ENCODE results near the gene ITGB8.

ITGB8 gene

DNA sequence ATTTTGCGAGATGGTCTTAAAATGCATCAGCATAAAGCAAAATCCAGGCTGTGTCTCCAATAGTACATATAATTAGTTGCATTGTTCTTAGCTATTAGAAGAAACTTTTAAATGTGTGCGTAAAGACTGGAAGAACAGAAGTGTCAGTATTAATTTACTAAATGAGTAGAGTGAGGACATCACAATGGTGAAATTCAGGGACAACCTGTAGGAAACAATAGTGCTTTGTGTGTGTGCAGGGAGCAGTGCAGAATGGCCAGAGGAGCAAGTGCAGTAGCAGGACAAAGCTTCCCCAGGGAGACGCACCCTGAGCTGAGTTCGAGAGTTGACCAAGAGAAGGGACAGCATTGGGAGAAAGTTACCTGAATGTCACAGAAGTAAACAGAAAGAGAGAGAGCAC is 13.7 kb downstream of the ITGB8 start:
- H2AFZ ChIP-seq (ENCODE audit: low read depth): no peak overlapping the region
- peaks cover 84% of the 10 kb centered on the region for H3K79me2 ChIP-seq (ENCODE audit: insufficient read depth, low read depth)
- 0 out of 2 replicates have a peak, but pooled peaks cover 3% of the 10 kb centered on the region for H3K36me3 ChIP-seq (ENCODE audit: insufficient read depth)
- H3K4me3 ChIP-seq (IDR thresholded peaks at IDR 0.05; ENCODE audit: insufficient read depth, low read depth, low read length): no peak overlapping the region
- no peak overlapping the region for H3K9ac ChIP-seq
- no peak overlapping the region for H3K27ac ChIP-seq
- no peak overlapping the region for H3K4me2 ChIP-seq
- H4K20me1 ChIP-seq (ENCODE audit: insufficient read depth): peaks cover 8% of the 10 kb centered on the region; the same call in 1 of the 2 replicates
- TF ChIP-seq CTCF (conservative IDR thresholded peaks at IDR 0.05; ENCODE audit: low read depth, low read length): no peak
- no peaks in the 10 kb centered on the region for H3K27me3 ChIP-seq (ENCODE audit: insufficient read depth, low read depth)
- H3K4me1 ChIP-seq (ENCODE audit: low read depth, poor library complexity, severe bottlenecking): peaks cover 37% of the 10 kb centered on the region

DNA sequence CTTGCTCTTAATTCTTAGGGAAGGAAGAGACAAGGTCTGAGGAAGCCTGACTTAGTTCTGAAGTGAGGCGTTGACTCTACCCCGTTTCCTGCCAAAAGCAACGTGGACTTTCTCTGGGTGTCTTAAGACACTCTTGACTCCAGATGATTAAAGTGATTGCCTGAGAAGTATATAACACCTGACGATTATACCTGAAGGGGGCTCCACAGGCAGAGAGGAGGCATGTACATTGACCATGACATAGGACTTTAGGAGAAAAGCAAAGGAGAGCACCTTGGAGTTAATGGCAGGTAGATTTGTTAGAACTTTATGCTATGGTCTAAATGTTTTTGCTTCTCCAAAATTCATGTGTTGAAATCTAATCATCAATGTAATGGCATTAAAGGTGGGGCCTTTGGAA is 15.9 kb downstream of the ITGB8 start:
- Histone ChIP-seq H2AFZ (ENCODE audit: low read depth) (no peak overlapping the region), H3K9ac (no peak overlapping the region), H3K27ac (no peak overlapping the region), H3K27me3 (ENCODE audit: insufficient read depth, low read depth) (no peaks in the 10 kb centered on the region), H3K79me2 (ENCODE audit: insufficient read depth, low read depth) (peaks cover 76% of the 10 kb centered on the region; the same call in 1 of the 2 replicates), H3K36me3 (ENCODE audit: insufficient read depth) (0 out of 2 replicates have a peak, but pooled peaks cover 3% of the 10 kb centered on the region), H3K4me1 (ENCODE audit: low read depth, poor library complexity, severe bottlenecking) (peaks cover 32% of the 10 kb centered on the region), H3K4me2 (no peak overlapping the region), H3K4me3 (IDR thresholded peaks at IDR 0.05; ENCODE audit: insufficient read depth, low read depth, low read length) (no peak overlapping the region), H4K20me1 (ENCODE audit: insufficient read depth) (peaks cover 3% of the 10 kb centered on the region; the same call in 1 of the 2 replicates)
- TF ChIP-seq CTCF (conservative IDR thresholded peaks at IDR 0.05; ENCODE audit: low read depth, low read length): no peak

DNA sequence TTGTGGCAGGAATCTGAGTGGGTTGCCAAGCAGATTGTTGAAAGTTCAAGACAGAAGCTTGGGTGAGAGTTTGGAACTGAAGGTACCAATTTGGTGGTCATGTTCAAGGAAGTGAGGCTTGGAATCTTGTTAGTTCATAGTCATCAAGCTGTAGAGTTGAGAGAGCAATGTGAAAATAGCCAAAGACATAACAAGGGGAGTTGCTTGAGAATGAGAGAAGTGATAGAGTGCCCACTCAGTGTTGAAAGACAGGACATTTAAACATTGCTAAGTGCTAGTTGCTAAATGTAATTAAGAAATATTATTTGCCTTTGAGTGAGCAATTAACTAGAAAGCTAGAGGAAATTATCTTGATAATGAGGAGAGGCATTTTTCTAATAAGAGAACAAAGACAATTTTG is 17.0 kb downstream of the ITGB8 start:
- H3K9ac ChIP-seq: no peak overlapping the region
- no peaks in the 10 kb centered on the region for H3K27me3 ChIP-seq (ENCODE audit: insufficient read depth, low read depth)
- H3K36me3 ChIP-seq (ENCODE audit: insufficient read depth): 0 out of 2 replicates have a peak, but pooled peaks cover 3% of the 10 kb centered on the region
- no peak for TF ChIP-seq CTCF (conservative IDR thresholded peaks at IDR 0.05; ENCODE audit: low read depth, low read length)
- no peak overlapping the region for H3K4me2 ChIP-seq
- no peak overlapping the region for H2AFZ ChIP-seq (ENCODE audit: low read depth)
- H3K4me3 ChIP-seq (IDR thresholded peaks at IDR 0.05; ENCODE audit: insufficient read depth, low read depth, low read length): no peak overlapping the region
- H3K27ac ChIP-seq: no peak overlapping the region
- peaks cover 31% of the 10 kb centered on the region for H3K4me1 ChIP-seq (ENCODE audit: low read depth, poor library complexity, severe bottlenecking)
- peaks cover 3% of the 10 kb centered on the region; the same call in 1 of the 2 replicates for H4K20me1 ChIP-seq (ENCODE audit: insufficient read depth)
- H3K79me2 ChIP-seq (ENCODE audit: insufficient read depth, low read depth): peaks cover 74% of the 10 kb centered on the region; the same call in 1 of the 2 replicates

- Histone ChIP-seq H3K36me3 (ENCODE audit: insufficient read depth) (0 out of 2 replicates have a peak, but pooled peaks cover 3% of the 10 kb centered on the region), H3K4me1 (ENCODE audit: low read depth, poor library complexity, severe bottlenecking) (peaks cover 26% of the 10 kb centered on the region), H2AFZ (ENCODE audit: low read depth) (no peak overlapping the region), H3K4me3 (IDR thresholded peaks at IDR 0.05; ENCODE audit: insufficient read depth, low read depth, low read length) (no peak overlapping the region), H3K27me3 (ENCODE audit: insufficient read depth, low read depth) (no peaks in the 10 kb centered on the region), H3K4me2 (no peak overlapping the region), H3K9ac (no peak overlapping the region), H4K20me1 (ENCODE audit: insufficient read depth) (peaks cover 3% of the 10 kb centered on the region; the same call in 1 of the 2 replicates), H3K27ac (no peak overlapping the region), H3K79me2 (ENCODE audit: insufficient read depth, low read depth) (peaks cover 74% of the 10 kb centered on the region; the same call in 1 of the 2 replicates)
- no peak for TF ChIP-seq CTCF (conservative IDR thresholded peaks at IDR 0.05; ENCODE audit: low read depth, low read length)
Measured at GRCh38 chr7:20348125-20348807, 17.6 kb downstream of the ITGB8 start.

All from KMS-11 (cell line).